GM18858 (cell line): ENCODE data around the gene KIRREL3.

Experiments
- ATAC-seq: cut with Tn5 transposase; IDR thresholded peaks from one replicate; pipeline ENCODE4 v1.9.1; 2021; ENCODE audit not compliant: unreplicated experiment

KIRREL3 gene

DNA sequence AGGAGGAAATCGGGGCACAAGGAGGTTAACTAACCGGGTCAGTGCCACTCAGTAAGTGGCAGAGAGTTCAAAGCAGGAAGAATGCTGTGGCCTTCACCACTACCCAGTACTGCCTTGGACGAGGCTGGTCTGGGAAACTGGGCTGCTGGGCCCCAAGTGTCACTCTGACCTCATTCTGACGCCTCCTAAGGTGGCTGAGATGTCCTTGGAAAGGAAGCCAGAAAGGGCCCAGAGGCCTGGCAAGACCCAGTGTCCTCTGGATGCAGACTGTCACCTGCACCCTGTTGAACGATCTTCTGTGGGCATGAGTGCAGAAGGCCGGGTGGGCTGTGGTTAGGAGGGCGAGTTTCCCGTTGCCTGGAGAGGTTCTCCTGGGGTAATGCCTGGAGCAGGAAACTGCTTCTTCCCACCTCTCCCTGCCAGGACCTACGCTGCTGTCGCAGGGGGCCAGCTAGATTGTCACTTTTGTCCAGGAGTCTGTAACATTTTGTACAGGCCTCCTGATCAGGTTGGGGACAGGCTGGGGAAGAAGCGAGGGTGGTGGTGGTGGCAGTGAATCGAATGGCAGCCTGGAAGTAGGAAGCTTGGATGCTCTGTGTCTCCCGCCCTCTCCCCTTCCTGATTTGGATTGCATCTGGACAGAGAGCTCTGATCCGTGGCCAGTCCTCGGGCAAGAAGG lies 540.0 kb downstream of the KIRREL3 start:
- ATAC-seq: no peak

DNA sequence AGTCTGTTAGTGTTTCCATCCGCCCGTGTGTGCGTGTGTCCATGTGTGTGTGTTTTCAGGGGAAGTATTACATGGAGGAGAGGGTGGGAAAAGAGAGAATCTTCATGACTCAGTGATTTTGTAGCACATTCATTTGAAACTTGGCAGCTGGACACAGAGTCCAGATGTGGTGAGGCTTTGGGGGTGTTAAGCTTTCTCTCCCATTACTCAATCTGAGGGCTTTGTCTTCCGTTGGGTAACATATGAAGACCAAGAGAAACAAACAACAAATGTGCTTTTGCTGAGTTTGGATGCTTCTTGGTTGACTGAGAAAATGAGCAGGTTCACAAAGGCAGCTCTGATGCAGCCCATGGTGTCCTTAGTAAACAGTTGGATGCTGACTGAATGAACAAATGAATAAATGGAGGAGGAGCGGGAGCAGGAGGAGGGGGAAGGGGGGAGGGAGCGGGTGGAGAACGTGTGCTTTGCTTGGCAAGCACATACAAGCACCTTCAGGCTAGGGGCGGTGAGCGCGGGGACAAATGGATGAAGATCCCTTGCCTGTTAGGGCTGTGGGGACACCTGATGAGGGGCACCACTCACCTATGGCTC lies 540.8 kb downstream of the KIRREL3 start:
- ATAC-seq: no peak

DNA sequence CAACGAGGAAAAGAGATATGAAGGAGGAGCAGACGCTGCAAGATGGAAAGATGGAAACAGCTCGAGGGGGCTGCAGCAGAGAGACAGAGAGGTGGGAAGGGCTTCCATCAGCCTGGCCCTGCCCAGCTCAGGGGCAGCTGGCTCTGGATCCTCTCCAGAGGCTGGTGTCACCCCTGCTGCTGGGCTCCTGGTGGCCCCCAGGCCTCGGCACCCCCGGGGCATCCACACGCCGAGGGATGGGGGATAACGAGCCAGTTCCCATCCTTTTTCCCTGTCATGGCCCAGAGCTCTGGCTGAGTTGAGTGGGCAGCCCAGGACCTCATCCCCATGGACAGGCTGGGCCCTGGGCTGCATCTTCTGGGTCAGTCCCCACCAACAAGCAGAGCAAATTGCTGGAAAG lies 542.8 kb downstream of the KIRREL3 start:
- ATAC-seq: no peak

DNA sequence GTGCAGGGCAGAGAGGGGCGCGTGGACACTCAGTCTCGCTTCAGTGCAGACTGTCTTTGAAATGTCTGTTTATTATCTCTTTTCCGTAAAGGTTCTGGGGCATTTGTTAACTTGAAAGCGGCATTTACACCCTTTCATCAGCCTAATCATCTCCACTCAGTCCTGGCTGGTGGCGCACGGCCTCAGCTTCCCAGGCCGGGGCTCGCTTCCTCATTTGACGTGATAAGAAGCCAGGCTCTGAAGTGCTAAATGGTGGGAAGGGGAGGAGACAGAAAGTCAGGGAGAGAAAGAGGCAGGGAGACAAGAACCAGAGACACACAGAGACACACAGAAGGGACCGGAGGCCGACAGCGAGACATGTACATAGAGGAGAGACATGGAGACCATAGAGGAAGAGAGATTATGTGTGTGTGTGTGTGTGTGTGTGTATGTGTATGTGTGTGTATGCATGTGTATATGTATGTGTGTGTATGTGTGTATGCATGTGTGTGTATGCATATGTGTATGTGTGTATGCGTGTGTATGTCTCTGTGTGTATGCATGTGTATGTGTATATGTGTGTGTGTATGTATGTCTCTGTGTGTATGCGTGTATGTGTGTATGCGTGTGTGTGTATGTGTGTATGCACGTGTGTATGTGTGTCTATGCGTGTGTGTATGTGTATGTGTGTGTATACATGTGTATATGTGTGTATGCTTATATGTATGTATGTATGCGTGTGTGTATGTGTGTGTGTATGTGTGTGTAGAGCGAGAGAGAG lies 543.6 kb downstream of the KIRREL3 start:
- no peak for ATAC-seq

DNA sequence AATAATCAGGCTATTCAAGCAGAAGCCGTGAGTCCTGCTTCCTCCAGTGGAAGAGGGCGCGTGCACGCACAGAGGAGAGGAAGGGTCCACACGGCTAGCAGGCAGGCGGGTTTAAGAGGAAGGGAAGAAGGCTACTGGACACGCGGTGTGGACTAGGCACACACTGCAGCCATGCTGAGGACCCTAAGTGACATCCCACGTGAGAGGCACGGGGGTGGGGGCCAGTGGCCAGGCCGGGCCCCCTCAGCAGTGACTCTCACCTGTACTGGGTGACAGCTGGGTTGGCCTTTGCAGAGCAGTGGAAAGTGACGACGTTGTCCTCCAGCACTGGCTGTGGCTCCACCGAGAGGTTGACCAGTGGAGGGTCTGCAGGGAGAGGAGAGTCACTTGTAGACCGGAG lies 544.5 kb downstream of the KIRREL3 start:
- ATAC-seq: no peak

DNA sequence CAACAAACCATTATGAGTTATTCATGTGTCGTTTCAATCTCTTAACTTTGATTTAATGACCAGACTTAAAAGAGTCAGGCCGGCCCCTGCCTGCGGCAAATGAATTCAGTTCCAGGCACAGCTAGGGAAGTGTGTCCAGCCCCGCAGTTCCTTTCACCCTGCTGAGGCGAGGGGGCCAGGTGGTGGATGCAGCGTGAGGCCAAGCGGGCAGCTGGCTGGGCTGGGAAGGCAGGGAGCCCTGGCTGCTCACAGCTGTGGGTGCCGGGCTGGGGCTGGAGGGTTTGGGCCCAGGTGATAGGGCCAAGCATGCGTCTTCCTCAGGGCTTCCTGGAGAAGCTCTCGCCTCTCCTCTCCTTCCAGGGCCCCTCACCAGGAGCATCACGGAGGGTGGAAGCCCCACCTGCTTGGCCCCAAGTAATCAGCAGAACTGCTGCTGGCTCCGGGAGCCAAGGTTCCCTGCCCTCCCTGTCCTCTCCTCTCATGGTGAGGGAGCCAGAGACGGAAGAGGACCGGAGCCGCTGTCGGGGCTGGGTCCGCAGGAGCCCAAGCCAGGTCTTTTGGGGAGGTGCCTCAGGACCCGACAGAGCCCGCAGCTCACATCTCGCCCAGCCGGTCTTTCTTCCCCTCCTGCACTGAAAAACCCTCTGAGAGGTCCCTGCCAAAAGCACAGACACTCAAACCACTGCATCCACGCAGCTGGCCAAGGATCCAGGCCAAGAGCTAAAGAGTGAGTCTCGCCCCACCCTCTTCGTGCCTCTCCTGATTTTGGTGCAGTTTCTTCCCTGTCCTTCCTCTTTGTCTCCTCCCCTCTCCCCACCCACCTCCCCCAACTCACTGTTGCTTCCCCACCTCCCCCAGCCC lies 548.1 kb downstream of the KIRREL3 start:
- no peak for ATAC-seq

DNA sequence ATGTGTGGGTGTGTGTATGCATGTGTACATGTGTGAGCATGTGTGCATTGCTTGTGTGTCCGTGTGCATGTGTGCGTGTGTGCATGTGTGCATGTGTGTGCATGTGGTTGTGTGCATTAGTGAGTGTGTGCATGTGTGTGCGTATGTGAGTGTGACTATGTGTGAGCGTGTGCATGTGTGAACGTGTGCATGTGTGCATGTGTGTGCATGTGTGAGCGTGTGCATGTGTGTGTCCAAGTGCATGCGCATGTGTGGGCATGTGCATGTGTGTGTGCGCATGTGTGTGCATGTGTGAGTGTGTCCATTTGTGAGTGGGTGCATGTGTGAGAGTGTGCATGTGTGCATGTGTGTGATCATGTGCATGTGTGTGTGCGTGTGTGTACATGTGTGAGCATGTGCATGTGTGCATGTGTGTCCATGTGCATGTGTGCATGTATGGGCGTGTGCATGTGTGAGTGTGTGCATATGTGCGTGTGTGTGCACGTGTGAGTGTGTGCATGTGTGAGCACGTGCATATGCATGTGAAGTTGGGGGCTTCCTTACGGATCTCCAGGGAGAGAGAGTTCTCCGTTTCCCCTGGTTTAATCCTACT lies 549.3 kb downstream of the KIRREL3 start:
- ATAC-seq: no peak

DNA sequence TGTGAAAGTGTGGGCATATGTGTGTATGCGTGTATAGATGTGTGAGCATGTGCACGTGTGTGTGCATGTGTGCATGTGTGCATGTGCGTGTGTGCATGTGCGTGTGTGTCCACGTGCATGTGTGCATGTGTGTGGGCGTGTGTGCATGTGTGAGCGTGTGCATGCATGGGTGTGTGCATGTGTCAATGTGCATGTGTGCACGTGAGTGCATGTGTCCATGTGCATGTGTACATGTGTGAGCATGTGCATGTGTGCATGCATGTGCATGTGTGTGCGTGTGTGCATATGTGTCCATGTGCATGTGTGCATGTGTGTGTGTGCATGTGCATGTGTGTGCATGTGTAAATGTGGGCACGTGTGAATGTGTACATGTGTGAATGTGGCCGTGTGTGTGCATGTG lies 549.8 kb downstream of the KIRREL3 start:
- no peak for ATAC-seq

DNA sequence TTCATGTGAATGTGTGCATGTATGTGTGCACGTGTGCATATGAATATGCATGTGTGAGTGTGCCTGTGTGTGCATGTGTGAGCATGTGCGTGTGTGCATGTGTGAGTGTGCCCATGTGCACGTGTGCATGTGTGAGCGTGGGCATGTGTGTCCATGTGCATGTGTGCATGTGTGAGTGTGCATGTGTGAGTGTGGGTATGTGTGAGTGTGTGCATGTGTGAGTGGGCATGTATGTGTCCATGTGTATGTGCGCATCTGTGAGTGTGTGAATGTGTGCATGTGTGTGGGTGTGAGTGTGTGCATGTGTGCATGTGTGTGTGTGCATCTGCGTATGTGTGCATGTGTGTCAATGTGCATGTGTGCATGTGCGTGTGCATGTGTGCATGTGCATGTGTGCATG lies 550.4 kb downstream of the KIRREL3 start:
- ATAC-seq: no peak

DNA sequence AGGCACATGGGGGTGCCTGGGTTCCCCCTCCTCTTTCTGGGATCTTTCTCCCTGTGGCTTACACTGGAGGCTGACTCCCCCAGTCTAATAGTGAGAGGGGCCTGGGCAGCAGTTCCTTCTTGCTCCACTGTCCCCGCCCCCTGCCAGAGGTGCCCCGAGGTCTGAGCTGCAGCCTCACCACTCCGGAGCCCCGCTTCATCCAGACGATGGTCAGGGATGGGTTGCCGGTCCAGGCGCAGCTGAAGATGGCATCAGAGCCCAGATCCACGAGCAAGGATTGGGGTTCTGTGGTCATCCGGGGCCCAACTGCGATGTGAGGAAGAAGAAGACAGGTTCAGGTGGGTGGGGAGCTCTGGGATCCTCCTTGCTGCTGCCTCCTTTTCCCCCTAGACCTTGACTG lies 554.0 kb downstream of the KIRREL3 start:
- no peak for ATAC-seq

DNA sequence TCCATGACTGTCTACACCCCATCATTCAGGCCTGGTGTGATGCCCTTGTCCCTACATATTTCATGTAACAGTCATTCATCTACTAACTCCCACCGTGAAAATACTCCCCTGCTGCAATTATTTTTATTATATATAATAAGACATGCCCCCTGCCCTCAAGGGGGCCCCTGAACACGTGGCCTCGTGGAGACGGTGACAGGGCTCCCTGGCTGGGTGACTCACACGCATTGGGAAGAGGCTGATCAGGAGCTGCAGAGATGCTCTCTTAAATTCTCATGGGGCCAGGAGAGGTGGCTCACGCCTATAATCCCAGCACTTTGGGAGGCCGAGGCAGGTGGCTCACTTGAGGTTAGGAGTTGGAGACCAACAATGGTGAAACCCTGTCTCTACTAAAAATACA lies 556.5 kb downstream of the KIRREL3 start:
- no peak for ATAC-seq

DNA sequence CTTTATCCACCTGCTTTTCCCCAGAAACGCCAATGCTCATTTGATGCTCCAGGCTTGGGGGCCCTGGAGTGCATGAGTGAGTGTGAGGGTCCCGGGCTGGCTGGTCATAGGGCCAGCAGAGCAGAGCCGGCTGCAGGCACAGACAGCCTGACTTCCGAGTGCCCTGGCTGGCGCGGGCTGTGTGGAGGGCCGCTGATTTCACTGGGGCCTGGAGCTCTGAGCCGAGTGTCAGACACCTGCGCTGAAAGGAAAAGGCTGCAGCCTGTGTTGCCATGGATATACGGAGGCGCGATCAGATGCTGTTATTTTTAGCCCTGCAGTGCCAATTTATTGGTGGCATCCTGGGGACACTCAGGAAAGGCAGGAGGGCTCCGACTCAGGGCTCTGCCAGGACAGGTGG lies 557.5 kb downstream of the KIRREL3 start:
- no peak for ATAC-seq

DNA sequence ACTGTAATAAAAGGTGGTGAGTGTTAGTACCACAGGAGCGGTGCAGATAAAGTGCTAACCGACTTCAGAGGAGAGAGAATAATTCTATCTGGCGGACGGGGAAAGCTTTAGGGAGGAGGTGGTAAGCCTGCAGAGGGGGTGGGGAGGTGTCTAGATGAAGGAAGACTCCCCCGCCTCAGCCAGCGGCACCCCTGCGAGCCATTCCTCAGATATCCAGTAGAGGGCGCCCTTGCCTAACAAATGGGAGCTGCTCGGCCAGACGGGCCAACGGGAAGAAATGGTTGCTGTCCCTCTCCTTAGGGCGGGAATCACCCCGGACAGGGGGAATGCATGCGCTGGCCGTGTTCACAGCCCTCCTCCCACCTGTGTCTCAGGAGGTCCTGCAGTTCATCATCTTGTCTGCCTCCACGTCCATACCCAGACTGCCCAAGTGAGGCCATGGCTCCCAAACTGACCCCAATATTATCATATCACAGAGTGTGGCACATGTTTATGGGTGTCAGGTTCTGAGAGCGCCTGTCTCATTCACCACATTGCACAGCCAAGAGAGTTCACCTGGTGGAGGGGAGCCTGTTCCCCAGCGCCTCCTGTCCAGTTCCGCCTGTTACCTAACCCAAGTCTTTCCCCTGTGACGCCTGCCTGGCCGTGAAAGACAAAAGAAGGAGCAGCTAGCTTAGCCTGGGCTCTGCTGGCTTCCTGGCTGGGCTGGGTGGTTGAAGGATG lies 559.6 kb downstream of the KIRREL3 start:
- no peak for ATAC-seq

DNA sequence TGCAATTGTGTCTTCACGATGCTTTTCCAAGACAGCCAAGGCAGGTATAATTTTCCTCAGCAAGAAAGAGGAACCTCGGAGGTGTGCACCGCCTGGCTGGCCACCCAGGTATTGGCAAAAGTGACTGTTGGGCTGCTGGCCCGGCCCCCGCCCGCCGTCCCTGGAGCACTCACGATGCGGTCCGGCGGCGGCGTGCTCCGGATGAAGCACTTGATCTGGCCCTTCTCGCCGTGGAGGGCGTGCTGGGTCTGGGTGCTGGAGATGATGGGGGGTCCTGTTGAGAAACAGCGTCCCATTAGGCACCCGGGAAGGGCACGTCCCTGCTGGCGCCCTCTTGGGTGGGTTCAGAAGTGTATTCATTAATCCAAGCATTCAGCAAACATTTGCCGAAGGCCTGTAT lies 560.3 kb downstream of the KIRREL3 start:
- ATAC-seq: no peak

DNA sequence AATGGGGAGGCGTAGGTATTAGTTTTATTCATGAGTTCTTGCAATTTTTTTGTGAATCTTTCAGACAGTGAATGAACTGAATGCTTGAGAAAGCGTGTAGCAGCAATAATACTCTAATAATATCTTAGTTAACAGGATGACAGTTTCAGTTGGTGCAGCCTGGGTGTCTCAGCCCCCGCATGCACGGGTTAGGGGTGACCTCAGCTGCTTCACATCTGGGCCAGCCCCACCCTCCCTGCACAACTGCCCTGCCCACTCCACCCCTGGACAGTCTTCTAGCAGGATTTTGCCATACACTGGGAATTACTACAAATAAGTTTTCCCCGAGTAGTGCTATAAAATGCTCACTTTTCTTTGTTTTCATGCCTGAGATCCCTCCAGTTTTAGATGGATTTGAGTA lies 561.9 kb downstream of the KIRREL3 start:
- ATAC-seq: no peak

DNA sequence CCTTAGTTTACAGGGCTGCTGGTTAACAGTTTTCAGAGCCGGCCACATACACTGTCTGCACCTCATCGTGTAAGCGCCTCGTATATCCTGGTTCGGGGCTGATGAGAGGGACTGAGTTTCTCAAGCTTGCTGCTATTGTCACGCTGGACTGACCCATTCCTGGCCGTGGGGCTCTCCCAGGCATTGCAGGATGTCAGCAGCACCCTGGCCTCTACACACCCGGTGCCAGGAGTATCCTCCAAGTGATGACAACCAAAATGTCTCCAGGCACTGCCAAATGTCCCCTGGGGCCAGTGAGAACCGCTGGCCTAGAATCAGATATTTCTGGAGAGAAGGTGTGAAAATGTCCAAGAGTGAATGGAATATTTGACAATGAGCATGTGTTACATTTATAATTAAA lies 562.3 kb downstream of the KIRREL3 start:
- ATAC-seq: no peak

DNA sequence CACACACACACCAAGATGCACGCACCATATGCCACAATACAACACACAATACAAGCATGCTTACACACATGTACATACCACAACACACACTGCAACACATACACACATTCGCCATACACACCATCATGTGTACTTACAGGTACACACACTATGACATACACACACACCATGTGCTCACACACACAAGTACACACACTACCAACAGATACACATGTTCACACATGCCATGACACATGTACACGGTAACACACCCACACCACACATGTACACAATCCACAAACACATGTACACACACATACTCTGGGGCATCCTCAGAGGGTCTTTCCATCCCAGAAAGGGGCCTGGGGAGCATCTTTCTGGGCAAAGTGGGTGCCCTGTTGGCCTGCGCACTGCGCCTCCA lies 562.8 kb downstream of the KIRREL3 start:
- ATAC-seq: no peak

DNA sequence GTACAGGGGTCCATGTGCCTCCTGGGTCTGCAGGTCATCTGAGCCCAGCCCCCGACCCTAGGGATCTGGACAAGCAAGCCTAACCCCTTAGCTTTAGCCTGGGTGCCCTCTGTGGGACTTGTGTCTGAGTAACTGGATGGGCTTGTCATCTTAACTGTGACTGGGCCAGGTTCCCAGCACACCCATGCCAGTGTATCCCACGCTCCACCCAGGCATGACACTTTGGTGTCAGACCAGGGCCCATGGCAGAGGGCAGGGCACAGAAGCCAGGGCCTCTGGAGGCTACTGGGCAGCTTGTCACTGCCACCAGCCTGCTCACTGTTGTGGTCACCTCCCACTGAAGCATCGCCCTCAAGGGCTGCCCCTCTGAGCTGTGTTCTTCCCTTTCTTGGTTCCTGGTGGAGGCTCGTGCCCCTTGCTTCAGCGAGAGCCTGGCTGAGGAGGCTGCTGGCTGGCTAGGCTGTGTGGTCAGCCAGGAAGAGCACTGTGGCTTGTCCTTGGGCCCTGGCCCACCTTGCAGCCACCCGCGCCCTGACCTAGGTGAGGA lies 564.3 kb downstream of the KIRREL3 start:
- ATAC-seq: no peak

DNA sequence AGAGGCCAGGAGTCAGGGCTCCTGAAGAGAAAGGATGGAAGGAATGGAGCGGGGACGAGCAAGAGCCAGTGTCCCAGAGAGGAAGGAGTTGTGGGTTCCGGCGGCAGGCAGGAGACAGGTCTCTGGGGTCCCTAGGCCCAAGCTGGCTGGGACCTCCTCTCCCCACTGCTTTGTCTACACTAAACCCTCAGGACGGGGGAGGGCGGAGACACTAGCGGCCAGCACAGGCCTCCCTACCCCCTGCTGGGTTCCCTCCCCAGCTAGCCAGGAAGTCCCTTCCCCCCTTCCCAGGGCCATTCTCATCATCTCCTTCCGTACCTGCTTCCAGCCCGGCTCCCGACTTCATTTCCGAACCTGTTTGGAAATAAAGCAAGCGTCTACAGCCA lies 565.6 kb downstream of the KIRREL3 start:
- ATAC-seq: no peak
